Bronchial epithelial cell (primary cell): ENCODE measurements around the gene BMPR1B. TPM values are rescaled to one million over a fixed set of nuclear protein-coding genes. Genes with fewer than 3 reads are reported as not detected.
A peak's percentile ranks its signal among the peaks of the same experiment; 100 is the strongest.
"Not testable (repeated sequence)": the region's sequence is repeated elsewhere in the genome, so short reads cannot be mapped to it uniquely, and the experiment has no call there.

Experiments used
- DNase-seq: peaks from one replicate; pipeline ENCODE4 v3.0.0-alpha.2; 2010; ENCODE audit warnings: low read depth
- FAIRE-seq: peaks from 2 replicates; lab custom pipeline; 2011; peaks lifted over from hg19 to GRCh38; lab: Jason Lieb, UNC
- H3K27me3 ChIP-seq: 2 replicates; pipeline ENCODE4 v1.5.1; 2011; ENCODE audit warnings: low read length; ENCODE audit not compliant: control insufficient read depth, insufficient read depth
- H3K36me3 ChIP-seq: 2 replicates; pipeline ENCODE4 v1.5.1; 2011; ENCODE audit warnings: low read length; ENCODE audit not compliant: control insufficient read depth, insufficient read depth
- H3K4me3 ChIP-seq: 2 replicates; pipeline ENCODE4 v1.5.1; 2011; ENCODE audit warnings: mild to moderate bottlenecking, low read depth, low read length, control low read depth
- CTCF ChIP-seq: IDR thresholded peaks from 2 replicates; pipeline ENCODE4 v1.5.1; 2011; ENCODE audit warnings: mild to moderate bottlenecking, moderate library complexity, low read length, control low read depth, inconsistent platforms; ENCODE audit not compliant: insufficient read depth, severe bottlenecking
- total RNA-seq: library from RNA; depleted of rRNA; stranded (reverse); fragments of >200 nt; gene quantifications from 2 replicates; pipeline ENCODE4 v1.2.1, GENCODE V29; 2014

BMPR1B gene
- total RNA-seq, 1 donor from 2014 or later, result 15.3 TPM

- Histone ChIP-seq H3K4me3 (no peak overlapping the region), H3K36me3 (no peaks in the 10 kb centered on the region), H3K27me3 (no peaks in the 10 kb centered on the region)
- peak; percentile 63 for DNase-seq
- no peak for FAIRE-seq
- TF ChIP-seq CTCF, result peak; percentile 40
Measured at GRCh38 chr4:95165926-95166524, 408.3 kb downstream of the BMPR1B start.

GRCh38 chr4:95167805-95168204 lies 410.1 kb downstream of the BMPR1B start:
- TF ChIP-seq CTCF, result no peak
- H3K4me3 ChIP-seq, result no peak overlapping the region
- FAIRE-seq, result peak; percentile 13
- no peaks in the 10 kb centered on the region for H3K36me3 ChIP-seq
- DNase-seq, result no peak
- H3K27me3 ChIP-seq, result no peaks in the 10 kb centered on the region

- H3K36me3 ChIP-seq, result no peaks in the 10 kb centered on the region
- FAIRE-seq (no peak), DNase-seq (no peak)
- H3K4me3 ChIP-seq, result no peak overlapping the region
- no peaks in the 10 kb centered on the region for H3K27me3 ChIP-seq
- TF ChIP-seq CTCF, result no peak
Measured at GRCh38 chr4:95170176-95170575, 412.4 kb downstream of the BMPR1B start.

GRCh38 chr4:95171377-95171776 lies 413.6 kb downstream of the BMPR1B start:
- FAIRE-seq, H3K27me3 ChIP-seq, H3K4me3 ChIP-seq, H3K36me3 ChIP-seq, DNase-seq: not testable (repeated sequence)

- no peak for FAIRE-seq
- Histone ChIP-seq H3K4me3 (no peak overlapping the region), H3K36me3 (no peaks in the 10 kb centered on the region), H3K27me3 (no peaks in the 10 kb centered on the region)
- DNase-seq, result peak; percentile 10
- no peak for TF ChIP-seq CTCF
Measured at GRCh38 chr4:95178938-95179337, 421.2 kb downstream of the BMPR1B start.

- FAIRE-seq (no peak), DNase-seq (no peak)
- TF ChIP-seq CTCF, result no peak
- Histone ChIP-seq H3K36me3 (no peaks in the 10 kb centered on the region), H3K4me3 (no peak overlapping the region), H3K27me3 (no peaks in the 10 kb centered on the region)
Measured at GRCh38 chr4:95180531-95181242, 422.9 kb downstream of the BMPR1B start.
